ENCODE results near the gene ZNF778. TPM values are rescaled to one million over a fixed set of nuclear protein-coding genes. Genes with fewer than 3 reads are reported as not detected.

The ZNF778 gene
- 10 to 100 TPM in 3 of 4 donors, 1 to 10 TPM in 1; 7.4 to 30.2 (median 15.9) TPM for total RNA-seq

GRCh38 chr16:89217388-89218191 lies at the start of gene ZNF778:
Gene ZNF778, plus strand, starts transcription at chr16:89217703. Its CDS starts 3,425 bp downstream, at chr16:89221128.
- peak; percentile 75 to 79 for DNase-seq
- Histone ChIP-seq H3K36me3 (no peaks in the 10 kb centered on the region), H3K4me3 (peak within 1 kb of the TSS; percentile 60 to 83), H3K9me3 (no peaks in the 10 kb centered on the region), H3K27ac (peak within 1 kb of the TSS; percentile 92 to 94), H3K27me3 (no peaks in the 10 kb centered on the region), H3K4me1 (peaks cover 3% of the 10 kb centered on the region in 2 donors)
- intact Hi-C loops (cut with DNase I; ENCODE audit: low total_unique reads): no loop called here
- TF ChIP-seq POLR2A (IDR thresholded peaks at IDR 0.05) (peak; percentile 74 to 78), CTCF (IDR thresholded peaks at IDR 0.05) (peak in 2 of 4 experiments; percentile 26 to 35)

GRCh38 chr16:89168381-89169189 lies 48.9 kb upstream of the ZNF778 start:
- Histone ChIP-seq H3K4me3 (no peak overlapping the region), H3K27ac (no peak overlapping the region), H3K9me3 (no peaks in the 10 kb centered on the region), H3K27me3 (peaks cover 22 to 23% of the 10 kb centered on the region in 2 donors), H3K4me1 (no peaks in the 10 kb centered on the region), H3K36me3 (no peaks in the 10 kb centered on the region)
- intact Hi-C loops (cut with DNase I; ENCODE audit: low total_unique reads): no loop called here
- TF ChIP-seq POLR2A (IDR thresholded peaks at IDR 0.05) (no peak), CTCF (IDR thresholded peaks at IDR 0.05) (no peak)
- DNase-seq: no peak

- Histone ChIP-seq H3K9me3 (no peaks in the 10 kb centered on the region), H3K27me3 (peaks cover 22 to 23% of the 10 kb centered on the region in 2 donors), H3K4me3 (no peak overlapping the region), H3K27ac (no peak overlapping the region), H3K4me1 (no peaks in the 10 kb centered on the region), H3K36me3 (no peaks in the 10 kb centered on the region)
- no peak for DNase-seq
- intact Hi-C loops (cut with DNase I; ENCODE audit: low total_unique reads): no loop called here
- no peak for TF ChIP-seq POLR2A (IDR thresholded peaks at IDR 0.05)
- no peak for TF ChIP-seq CTCF (IDR thresholded peaks at IDR 0.05)
These were observed 47.7 kb upstream of the ZNF778 start for GRCh38 chr16:89169778-89170177.

- TF ChIP-seq POLR2A (IDR thresholded peaks at IDR 0.05): no peak
- no peak for TF ChIP-seq CTCF (IDR thresholded peaks at IDR 0.05)
- no peak overlapping the region for H3K27ac ChIP-seq
- DNase-seq: no peak
- H3K27me3 ChIP-seq: peaks cover 19 to 23% of the 10 kb centered on the region in 2 donors
- no peaks in the 10 kb centered on the region for H3K9me3 ChIP-seq
- H3K4me3 ChIP-seq: no peak overlapping the region
- no peaks in the 10 kb centered on the region for H3K4me1 ChIP-seq
- no peaks in the 10 kb centered on the region for H3K36me3 ChIP-seq
- intact Hi-C loops (cut with DNase I; ENCODE audit: low total_unique reads): no loop called here
These were observed 46.9 kb upstream of the ZNF778 start for GRCh38 chr16:89170346-89171215.

All from uterus (tissue), 4 donors.